GM12875 (cell line): Measurements from ENCODE around the gene MGME1.

ENCODE experiments used
- H3K4me3 ChIP-seq: one replicate; pipeline ENCODE4 v1.5.1; 2011; ENCODE audit warnings: low read depth, low read length, control low read depth
- TF ChIP-seq, protein P1 (sequence below): IDR thresholded peaks from 2 replicates; pipeline ENCODE4 v1.5.1; 2011; ENCODE audit warnings: low read depth, mild to moderate bottlenecking, control low read depth, inconsistent platforms, low read length, moderate library complexity, borderline replicate concordance; ENCODE audit not compliant: insufficient read depth

The MGME1 gene

DNA sequence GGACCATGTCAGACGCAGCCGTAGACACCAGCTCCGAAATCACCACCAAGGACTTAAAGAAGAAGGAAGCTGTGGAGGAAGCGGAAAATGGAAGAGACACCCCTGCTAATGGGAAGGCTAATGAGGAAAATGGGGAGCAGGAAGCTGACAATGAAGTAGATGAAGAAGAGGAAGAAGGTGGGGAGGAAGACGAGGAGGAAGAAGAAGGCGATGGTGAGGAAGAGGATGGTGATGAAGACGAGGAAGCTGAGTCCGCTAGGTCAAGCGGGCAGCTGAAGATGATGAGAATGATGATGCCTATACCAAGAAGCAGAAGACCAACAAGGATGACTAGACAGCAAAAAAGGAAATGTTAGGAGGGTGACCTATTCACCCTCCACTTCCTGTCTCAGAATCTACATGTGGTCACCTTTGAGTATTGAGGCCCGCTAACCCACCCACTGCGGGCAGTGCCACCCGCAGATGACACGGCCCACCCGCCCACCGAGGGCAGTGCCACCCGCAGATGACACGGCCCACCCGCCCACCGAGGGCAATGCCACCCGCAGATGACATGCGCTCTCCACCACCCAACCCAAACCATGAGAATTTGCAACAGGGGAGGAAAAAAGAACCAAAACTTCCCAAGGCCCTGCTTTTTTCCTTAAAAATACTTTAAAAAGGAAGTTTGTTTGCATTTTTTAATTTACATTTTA, 43.3 kb downstream of the MGME1 start:
- no peak overlapping the region for H3K4me3 ChIP-seq
- TF ChIP-seq, protein P1, sequence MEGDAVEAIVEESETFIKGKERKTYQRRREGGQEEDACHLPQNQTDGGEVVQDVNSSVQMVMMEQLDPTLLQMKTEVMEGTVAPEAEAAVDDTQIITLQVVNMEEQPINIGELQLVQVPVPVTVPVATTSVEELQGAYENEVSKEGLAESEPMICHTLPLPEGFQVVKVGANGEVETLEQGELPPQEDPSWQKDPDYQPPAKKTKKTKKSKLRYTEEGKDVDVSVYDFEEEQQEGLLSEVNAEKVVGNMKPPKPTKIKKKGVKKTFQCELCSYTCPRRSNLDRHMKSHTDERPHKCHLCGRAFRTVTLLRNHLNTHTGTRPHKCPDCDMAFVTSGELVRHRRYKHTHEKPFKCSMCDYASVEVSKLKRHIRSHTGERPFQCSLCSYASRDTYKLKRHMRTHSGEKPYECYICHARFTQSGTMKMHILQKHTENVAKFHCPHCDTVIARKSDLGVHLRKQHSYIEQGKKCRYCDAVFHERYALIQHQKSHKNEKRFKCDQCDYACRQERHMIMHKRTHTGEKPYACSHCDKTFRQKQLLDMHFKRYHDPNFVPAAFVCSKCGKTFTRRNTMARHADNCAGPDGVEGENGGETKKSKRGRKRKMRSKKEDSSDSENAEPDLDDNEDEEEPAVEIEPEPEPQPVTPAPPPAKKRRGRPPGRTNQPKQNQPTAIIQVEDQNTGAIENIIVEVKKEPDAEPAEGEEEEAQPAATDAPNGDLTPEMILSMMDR, result no peak

DNA sequence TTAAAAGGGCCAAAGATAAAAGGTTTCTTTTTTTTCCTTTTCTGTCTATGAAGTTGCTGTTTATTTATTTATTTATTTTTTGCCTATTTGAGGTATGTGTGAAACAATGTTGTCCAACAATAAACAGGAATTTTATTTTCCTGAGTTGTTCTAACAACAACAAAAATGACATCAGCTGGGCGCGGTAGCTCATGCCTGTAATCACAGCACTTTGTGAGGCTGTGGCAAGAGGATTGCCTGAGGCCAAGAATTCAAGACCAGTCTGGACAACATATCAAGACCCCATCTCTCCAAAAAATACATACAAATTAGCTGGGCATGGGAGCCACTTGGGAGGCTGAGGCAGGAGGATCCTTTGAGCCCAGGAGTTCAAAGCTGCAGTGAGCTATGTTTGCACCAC, 44.1 kb downstream of the MGME1 start:
- TF ChIP-seq, protein P1, result no peak
- H3K4me3 ChIP-seq, result no peak overlapping the region

DNA sequence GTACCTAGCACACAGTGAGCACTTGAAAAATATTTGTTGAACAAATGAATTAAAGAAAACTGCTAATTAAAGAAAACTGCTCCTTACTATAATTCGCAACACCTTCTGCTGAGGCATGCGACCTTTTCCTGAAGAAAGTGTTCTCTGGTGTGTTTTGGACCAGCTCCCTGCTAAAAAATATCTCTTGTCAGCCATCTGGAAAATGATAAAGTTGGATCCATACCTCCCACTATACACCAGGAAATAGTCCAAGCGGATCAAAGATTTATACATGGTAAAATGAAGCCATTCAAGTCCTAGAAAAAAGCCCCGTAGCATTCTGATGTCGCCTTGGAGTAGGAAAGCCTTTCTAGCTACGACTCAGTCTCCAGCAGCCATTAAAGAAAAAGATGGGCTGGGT, 45.6 kb downstream of the MGME1 start:
- H3K4me3 ChIP-seq, result no peak overlapping the region
- TF ChIP-seq, protein P1, result no peak

DNA sequence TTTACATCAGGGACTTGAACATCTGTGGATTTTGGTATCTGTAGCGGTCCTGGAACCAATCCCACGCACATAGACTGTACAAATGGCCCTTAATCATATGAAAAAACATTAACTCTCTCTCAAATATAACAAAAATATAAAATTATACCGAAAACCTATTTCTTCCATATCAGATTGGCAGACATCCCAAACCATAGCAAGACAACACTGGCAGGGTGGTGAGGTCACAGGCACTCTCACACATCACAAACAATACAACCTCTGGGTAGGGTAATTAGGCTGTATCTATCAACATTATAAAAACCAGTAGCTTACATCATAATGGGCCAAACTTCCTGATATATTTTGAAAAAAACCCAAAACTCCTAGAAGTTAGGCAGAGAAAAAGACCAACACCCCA, 48.0 kb downstream of the MGME1 start:
- H3K4me3 ChIP-seq, result no peak overlapping the region
- TF ChIP-seq, protein P1, result no peak

DNA sequence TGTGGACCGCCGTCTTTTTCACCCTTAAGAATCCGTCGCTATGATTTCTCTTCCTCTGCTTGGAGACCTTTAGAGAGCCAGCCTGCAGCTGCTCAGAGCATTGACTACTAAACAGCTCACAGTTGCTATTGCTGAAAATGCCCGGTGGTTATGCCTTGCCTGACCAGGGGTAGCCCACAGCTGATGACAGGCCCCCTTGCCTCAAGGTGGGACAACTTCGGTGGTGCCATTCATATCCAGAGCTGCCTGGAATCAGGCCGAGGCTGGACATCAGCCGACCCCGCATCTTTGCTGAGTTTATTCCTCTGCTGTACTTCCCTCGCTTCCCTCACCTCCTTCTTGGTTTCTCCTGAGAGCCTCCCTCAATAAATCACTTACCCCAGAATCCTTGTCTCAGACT, 49.3 kb downstream of the MGME1 start:
- TF ChIP-seq, protein P1, result no peak
- H3K4me3 ChIP-seq, result no peak overlapping the region

DNA sequence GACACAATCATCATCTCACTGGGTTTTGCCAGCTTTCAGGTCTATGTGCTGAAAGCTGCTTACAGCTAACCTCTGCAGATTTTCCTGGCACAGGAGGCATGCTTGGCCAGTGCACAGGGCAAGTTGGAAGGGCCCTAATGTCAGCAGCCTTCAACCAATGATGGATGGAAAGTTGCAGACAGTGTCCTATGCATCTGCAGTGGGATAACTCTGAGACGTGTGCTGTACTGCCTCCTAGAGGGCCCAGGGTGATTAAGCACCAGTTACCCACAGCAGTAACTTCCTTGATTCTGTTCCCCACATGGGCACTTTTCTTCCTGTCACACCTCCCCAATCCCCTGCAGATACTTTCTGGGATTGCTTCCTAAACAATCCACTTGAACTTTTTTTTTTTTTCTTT, 50.2 kb downstream of the MGME1 start:
- no peak overlapping the region for H3K4me3 ChIP-seq
- TF ChIP-seq, protein P1, result peak; percentile 74

DNA sequence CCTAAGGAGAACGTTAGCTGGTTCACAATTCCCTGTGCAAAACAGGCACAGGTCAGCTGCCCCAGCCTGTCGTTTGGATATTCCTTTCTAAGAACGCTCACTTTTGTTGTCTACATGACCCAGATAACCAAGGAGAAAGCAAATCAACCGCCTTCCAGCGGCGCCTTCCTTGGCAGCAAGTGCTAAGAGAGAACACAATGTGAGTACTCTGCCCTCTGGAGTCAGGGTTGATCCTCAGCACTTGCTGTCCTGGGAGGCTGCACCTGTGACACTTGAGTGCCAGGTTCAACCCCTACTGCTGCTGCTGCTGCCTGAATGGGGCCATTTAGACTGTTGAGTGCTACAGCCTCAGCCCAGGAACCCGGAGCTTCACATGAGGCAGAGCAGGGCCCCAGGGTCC, 52.1 kb downstream of the MGME1 start:
- TF ChIP-seq, protein P1, result no peak
- no peak overlapping the region for H3K4me3 ChIP-seq
